ENCODE data around the gene TXNRD3.
"Not testable (repeated sequence)": the region's sequence is repeated elsewhere in the genome, so short reads cannot be mapped to it uniquely, and the experiment has no call there.

TXNRD3 gene

GRCh38 chr3:126613479-126614188 lies 41.3 kb downstream of the TXNRD3 start:
- DNase-seq (ENCODE audit: low spot score in 2 of 2) (no peak), ATAC-seq (ENCODE audit: low read depth) (no peak)
- Mint-ChIP-seq H3K27ac (no peak overlapping the region), H3K4me3 (no peak overlapping the region), H3K9me3 (no peaks in the 10 kb centered on the region), H3K36me3 (peaks cover 4% of the 10 kb centered on the region), H3K27me3 (peaks cover 10% of the 10 kb centered on the region), H3K4me1 (peaks cover 5% of the 10 kb centered on the region)

GRCh38 chr3:126612479-126613205 lies 42.3 kb downstream of the TXNRD3 start:
- H3K27ac Mint-ChIP-seq = no peak overlapping the region
- ATAC-seq (ENCODE audit: low read depth) (no peak), DNase-seq (ENCODE audit: low spot score in 2 of 2) (no peak)
- H3K9me3 Mint-ChIP-seq = no peaks in the 10 kb centered on the region
- H3K4me1 Mint-ChIP-seq = peaks cover 5% of the 10 kb centered on the region
- H3K27me3 Mint-ChIP-seq = peaks cover 8% of the 10 kb centered on the region
- no peak overlapping the region for H3K4me3 Mint-ChIP-seq
- H3K36me3 Mint-ChIP-seq = peaks cover 4% of the 10 kb centered on the region

GRCh38 chr3:126609909-126610308 lies 45.0 kb downstream of the TXNRD3 start:
- ATAC-seq (ENCODE audit: low read depth) (no peak), DNase-seq (ENCODE audit: low spot score in 2 of 2) (no peak)
- H3K4me3 Mint-ChIP-seq = no peak overlapping the region
- H3K27ac Mint-ChIP-seq = no peak overlapping the region
- peaks cover 7% of the 10 kb centered on the region for H3K27me3 Mint-ChIP-seq
- H3K9me3 Mint-ChIP-seq = no peaks in the 10 kb centered on the region
- H3K36me3 Mint-ChIP-seq = peaks cover 1% of the 10 kb centered on the region
- H3K4me1 Mint-ChIP-seq = no peaks in the 10 kb centered on the region

GRCh38 chr3:126607214-126607908 lies 47.6 kb downstream of the TXNRD3 start:
- no peak overlapping the region for H3K4me3 Mint-ChIP-seq
- no peaks in the 10 kb centered on the region for H3K9me3 Mint-ChIP-seq
- H3K27me3 Mint-ChIP-seq = peaks cover 14% of the 10 kb centered on the region
- no peak overlapping the region for H3K27ac Mint-ChIP-seq
- H3K4me1 Mint-ChIP-seq = no peaks in the 10 kb centered on the region
- DNase-seq (ENCODE audit: low spot score in 2 of 2) (no peak), ATAC-seq (ENCODE audit: low read depth) (no peak)
- peaks cover 1% of the 10 kb centered on the region for H3K36me3 Mint-ChIP-seq

GRCh38 chr3:126606001-126606400 lies 48.9 kb downstream of the TXNRD3 start:
- H3K27me3 Mint-ChIP-seq = peaks cover 17% of the 10 kb centered on the region
- H3K36me3 Mint-ChIP-seq = peaks cover 1% of the 10 kb centered on the region
- ATAC-seq (ENCODE audit: low read depth) (no peak), DNase-seq (ENCODE audit: low spot score in 2 of 2) (no peak)
- no peaks in the 10 kb centered on the region for H3K4me1 Mint-ChIP-seq
- no peaks in the 10 kb centered on the region for H3K9me3 Mint-ChIP-seq
- no peak overlapping the region for H3K27ac Mint-ChIP-seq
- H3K4me3 Mint-ChIP-seq = no peak overlapping the region

- DNase-seq (ENCODE audit: low spot score in 2 of 2) (no peak), ATAC-seq (ENCODE audit: low read depth) (no peak)
- Mint-ChIP-seq H3K4me3 (no peak overlapping the region), H3K4me1 (no peaks in the 10 kb centered on the region), H3K36me3 (peaks cover 1% of the 10 kb centered on the region), H3K27ac (no peak overlapping the region), H3K9me3 (no peaks in the 10 kb centered on the region), H3K27me3 (peaks cover 17% of the 10 kb centered on the region)
Measured at GRCh38 chr3:126604691-126605090, 50.2 kb downstream of the TXNRD3 start.

GRCh38 chr3:126599101-126599500 lies 55.8 kb downstream of the TXNRD3 start:
- Mint-ChIP-seq H3K4me3 (no peak overlapping the region), H3K9me3 (peaks cover 3% of the 10 kb centered on the region), H3K27ac (no peak overlapping the region), H3K36me3 (peaks cover 5% of the 10 kb centered on the region), H3K27me3 (peaks cover 19% of the 10 kb centered on the region), H3K4me1 (no peaks in the 10 kb centered on the region)
- DNase-seq (ENCODE audit: low spot score in 2 of 2) (no peak), ATAC-seq (ENCODE audit: low read depth) (no peak)

- not testable (repeated sequence) for H3K36me3 Mint-ChIP-seq; ATAC-seq (ENCODE audit: low read depth); H3K27ac Mint-ChIP-seq
Measured at GRCh38 chr3:126595479-126595878, 59.4 kb downstream of the TXNRD3 start.

GRCh38 chr3:126591515-126591914 lies 63.4 kb downstream of the TXNRD3 start:
- H3K27me3 Mint-ChIP-seq = peaks cover 11% of the 10 kb centered on the region
- H3K36me3 Mint-ChIP-seq; ATAC-seq (ENCODE audit: low read depth); DNase-seq (ENCODE audit: low spot score in 2 of 2); H3K27ac Mint-ChIP-seq; H3K4me3 Mint-ChIP-seq; H3K9me3 Mint-ChIP-seq; H3K4me1 Mint-ChIP-seq: not testable (repeated sequence)

More at GRCh38 chr3:126595479-126595878, 59.4 kb downstream of the TXNRD3 start:
- H3K4me3 Mint-ChIP-seq; H3K4me1 Mint-ChIP-seq; DNase-seq (ENCODE audit: low spot score in 2 of 2); H3K9me3 Mint-ChIP-seq: not testable (repeated sequence)
- peaks cover 11% of the 10 kb centered on the region for H3K27me3 Mint-ChIP-seq

GRCh38 chr3:126582311-126582710 lies 72.6 kb downstream of the TXNRD3 start:
- DNase-seq (ENCODE audit: low spot score in 2 of 2) = no peak
- Mint-ChIP-seq H3K27me3 (peaks cover 10% of the 10 kb centered on the region), H3K36me3 (no peaks in the 10 kb centered on the region), H3K4me1 (no peaks in the 10 kb centered on the region), H3K9me3 (no peaks in the 10 kb centered on the region), H3K4me3 (no peak overlapping the region), H3K27ac (no peak overlapping the region)
- no peak for ATAC-seq (ENCODE audit: low read depth)

- no peak for DNase-seq (ENCODE audit: low spot score in 2 of 2)
- Mint-ChIP-seq H3K27ac (no peak overlapping the region), H3K36me3 (no peaks in the 10 kb centered on the region), H3K27me3 (peaks cover 12% of the 10 kb centered on the region), H3K4me1 (no peaks in the 10 kb centered on the region), H3K4me3 (no peak overlapping the region), H3K9me3 (no peaks in the 10 kb centered on the region)
- ATAC-seq (ENCODE audit: low read depth) = no peak
Measured at GRCh38 chr3:126581569-126581968, 73.4 kb downstream of the TXNRD3 start.

- H3K36me3 Mint-ChIP-seq = no peaks in the 10 kb centered on the region
- H3K27ac Mint-ChIP-seq = no peak overlapping the region
- H3K4me1 Mint-ChIP-seq = no peaks in the 10 kb centered on the region
- H3K27me3 Mint-ChIP-seq = peaks cover 12% of the 10 kb centered on the region
- ATAC-seq (ENCODE audit: low read depth) (no peak), DNase-seq (ENCODE audit: low spot score in 2 of 2) (no peak)
- H3K4me3 Mint-ChIP-seq = no peak overlapping the region
- no peaks in the 10 kb centered on the region for H3K9me3 Mint-ChIP-seq
Measured at GRCh38 chr3:126580746-126581145, 74.2 kb downstream of the TXNRD3 start.

GRCh38 chr3:126578702-126579101 lies 76.2 kb downstream of the TXNRD3 start:
- DNase-seq (ENCODE audit: low spot score in 2 of 2) = no peak
- H3K36me3 Mint-ChIP-seq = no peaks in the 10 kb centered on the region
- H3K27ac Mint-ChIP-seq = no peak overlapping the region
- no peak overlapping the region for H3K4me3 Mint-ChIP-seq
- peaks cover 14% of the 10 kb centered on the region for H3K27me3 Mint-ChIP-seq
- H3K4me1 Mint-ChIP-seq = no peaks in the 10 kb centered on the region
- no peaks in the 10 kb centered on the region for H3K9me3 Mint-ChIP-seq
- ATAC-seq (ENCODE audit: low read depth) = no peak

- no peak overlapping the region for H3K4me3 Mint-ChIP-seq
- no peaks in the 10 kb centered on the region for H3K9me3 Mint-ChIP-seq
- H3K27ac Mint-ChIP-seq = no peak overlapping the region
- H3K36me3 Mint-ChIP-seq = no peaks in the 10 kb centered on the region
- ATAC-seq (ENCODE audit: low read depth) (no peak), DNase-seq (ENCODE audit: low spot score in 2 of 2) (no peak)
- peaks cover 15% of the 10 kb centered on the region for H3K27me3 Mint-ChIP-seq
- H3K4me1 Mint-ChIP-seq = no peaks in the 10 kb centered on the region
Measured at GRCh38 chr3:126577261-126577660, 77.7 kb downstream of the TXNRD3 start.

Data from memory B cell (primary cell).